ENCODE data around the gene EEF2K.

GRCh38 chr16:22216191-22216831, 10.2 kb downstream of the EEF2K start:
- no peak for TF ChIP-seq CTCF (conservative IDR thresholded peaks at IDR 0.05; ENCODE audit: low read length)
- TF ChIP-seq EZH2phosphoT487 (IDR thresholded peaks at IDR 0.05; ENCODE audit: borderline replicate concordance) = no peak
